ENCODE data around the gene E2F8.

DNA sequence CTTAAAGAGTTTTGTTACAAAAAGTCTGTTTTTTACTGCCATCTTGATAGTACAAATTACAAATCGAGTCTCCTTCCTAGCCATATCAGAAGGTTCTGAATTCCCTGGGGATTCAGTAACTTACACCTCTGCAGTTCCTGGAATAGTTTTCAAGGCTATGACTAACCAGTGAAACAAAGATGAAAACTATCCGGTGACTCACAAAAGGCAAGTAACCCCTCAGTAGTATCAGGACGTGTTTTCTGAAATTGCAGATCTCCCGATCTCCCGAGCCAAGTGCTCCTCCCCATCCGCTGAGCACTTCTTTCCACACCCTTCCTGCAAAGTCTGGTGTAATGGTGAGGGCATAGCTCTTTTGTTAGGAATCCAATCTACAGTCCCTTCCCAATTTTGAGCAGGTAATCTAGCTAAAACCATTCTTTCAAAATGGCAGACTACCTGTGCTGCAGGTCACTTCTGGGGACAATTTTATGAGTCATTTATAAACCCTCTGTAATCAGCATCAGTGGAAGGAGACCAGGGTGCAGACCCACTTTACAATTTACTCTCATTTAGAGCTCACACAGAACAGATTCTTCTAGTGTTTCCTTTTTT, 7.7 kb downstream of the E2F8 start:
- TF ChIP-seq POLR2AphosphoS5 (IDR thresholded peaks at IDR 0.05; ENCODE audit: low read depth, low read length), result no peak
- TF ChIP-seq TAF1 (IDR thresholded peaks at IDR 0.05; ENCODE audit: borderline replicate concordance, insufficient read depth, low read length), result no peak
- TF ChIP-seq, protein P1, sequence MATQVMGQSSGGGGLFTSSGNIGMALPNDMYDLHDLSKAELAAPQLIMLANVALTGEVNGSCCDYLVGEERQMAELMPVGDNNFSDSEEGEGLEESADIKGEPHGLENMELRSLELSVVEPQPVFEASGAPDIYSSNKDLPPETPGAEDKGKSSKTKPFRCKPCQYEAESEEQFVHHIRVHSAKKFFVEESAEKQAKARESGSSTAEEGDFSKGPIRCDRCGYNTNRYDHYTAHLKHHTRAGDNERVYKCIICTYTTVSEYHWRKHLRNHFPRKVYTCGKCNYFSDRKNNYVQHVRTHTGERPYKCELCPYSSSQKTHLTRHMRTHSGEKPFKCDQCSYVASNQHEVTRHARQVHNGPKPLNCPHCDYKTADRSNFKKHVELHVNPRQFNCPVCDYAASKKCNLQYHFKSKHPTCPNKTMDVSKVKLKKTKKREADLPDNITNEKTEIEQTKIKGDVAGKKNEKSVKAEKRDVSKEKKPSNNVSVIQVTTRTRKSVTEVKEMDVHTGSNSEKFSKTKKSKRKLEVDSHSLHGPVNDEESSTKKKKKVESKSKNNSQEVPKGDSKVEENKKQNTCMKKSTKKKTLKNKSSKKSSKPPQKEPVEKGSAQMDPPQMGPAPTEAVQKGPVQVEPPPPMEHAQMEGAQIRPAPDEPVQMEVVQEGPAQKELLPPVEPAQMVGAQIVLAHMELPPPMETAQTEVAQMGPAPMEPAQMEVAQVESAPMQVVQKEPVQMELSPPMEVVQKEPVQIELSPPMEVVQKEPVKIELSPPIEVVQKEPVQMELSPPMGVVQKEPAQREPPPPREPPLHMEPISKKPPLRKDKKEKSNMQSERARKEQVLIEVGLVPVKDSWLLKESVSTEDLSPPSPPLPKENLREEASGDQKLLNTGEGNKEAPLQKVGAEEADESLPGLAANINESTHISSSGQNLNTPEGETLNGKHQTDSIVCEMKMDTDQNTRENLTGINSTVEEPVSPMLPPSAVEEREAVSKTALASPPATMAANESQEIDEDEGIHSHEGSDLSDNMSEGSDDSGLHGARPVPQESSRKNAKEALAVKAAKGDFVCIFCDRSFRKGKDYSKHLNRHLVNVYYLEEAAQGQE (IDR thresholded peaks at IDR 0.05; ENCODE audit: insufficient read depth in 1 of 2, low read depth in 2 of 2, low read length in 2 of 2), result no peak
- TF ChIP-seq SIN3A (IDR thresholded peaks at IDR 0.05; ENCODE audit: borderline replicate concordance, insufficient read depth, low read length), result no peak

Measured in PFSK-1 (cell line).